Retina (tissue), 1 donor: Measurements from ENCODE around the gene B4GALT3.

ENCODE experiments used
- DNase-seq: peaks from one replicate; pipeline ENCODE4 v3.0.0-alpha.2; 2016

Gene B4GALT3

GRCh38 chr1:161201836-161202712 lies 24.8 kb upstream of the B4GALT3 start, which contains the start of gene NDUFS2:
TSS of gene NDUFS2 (plus strand) at chr1:161202367. CDS start at chr1:161202386, 19 bp downstream.
- peak; percentile 98 for DNase-seq

GRCh38 chr1:161200992-161201835 lies 23.9 kb upstream of the B4GALT3 start:
- DNase-seq: peak; percentile 39

DNA sequence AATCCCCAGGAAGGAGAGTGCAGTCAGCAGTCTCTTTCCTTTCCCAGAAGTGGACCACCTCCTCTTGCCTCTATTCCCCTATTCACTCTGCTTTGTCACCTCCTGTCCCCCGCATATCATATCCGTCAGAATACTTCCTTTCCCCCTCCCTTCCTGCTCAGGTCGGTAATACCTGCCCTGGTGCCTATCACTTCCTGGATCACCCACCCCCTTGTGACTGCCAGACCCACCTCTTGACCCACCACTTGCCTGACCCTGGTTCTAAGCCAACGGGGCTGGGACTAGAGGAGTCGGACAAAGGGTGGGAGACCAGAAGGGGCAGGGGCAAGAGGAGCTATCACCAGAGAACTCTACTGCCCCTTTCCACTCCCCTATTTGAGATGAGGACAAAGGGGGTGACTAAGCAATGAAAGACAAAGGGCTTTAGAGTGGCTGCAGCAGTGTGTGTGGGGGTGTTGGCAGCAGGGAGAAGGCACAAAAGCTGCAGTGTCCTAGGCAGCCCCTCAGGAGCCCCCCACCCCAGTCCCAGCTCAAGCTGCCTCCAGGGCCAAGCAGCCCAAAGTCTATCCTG lies 23.2 kb upstream of the B4GALT3 start:
- no peak for DNase-seq

GRCh38 chr1:161199506-161200139 lies 22.3 kb upstream of the B4GALT3 start:
- DNase-seq: no peak

GRCh38 chr1:161198897-161199431 lies 21.7 kb upstream of the B4GALT3 start, which contains the start of gene ADAMTS4:
TSS of gene ADAMTS4 (minus strand) at chr1:161199054. CDS start at chr1:161198627, 427 bp downstream.
- DNase-seq: no peak

DNA sequence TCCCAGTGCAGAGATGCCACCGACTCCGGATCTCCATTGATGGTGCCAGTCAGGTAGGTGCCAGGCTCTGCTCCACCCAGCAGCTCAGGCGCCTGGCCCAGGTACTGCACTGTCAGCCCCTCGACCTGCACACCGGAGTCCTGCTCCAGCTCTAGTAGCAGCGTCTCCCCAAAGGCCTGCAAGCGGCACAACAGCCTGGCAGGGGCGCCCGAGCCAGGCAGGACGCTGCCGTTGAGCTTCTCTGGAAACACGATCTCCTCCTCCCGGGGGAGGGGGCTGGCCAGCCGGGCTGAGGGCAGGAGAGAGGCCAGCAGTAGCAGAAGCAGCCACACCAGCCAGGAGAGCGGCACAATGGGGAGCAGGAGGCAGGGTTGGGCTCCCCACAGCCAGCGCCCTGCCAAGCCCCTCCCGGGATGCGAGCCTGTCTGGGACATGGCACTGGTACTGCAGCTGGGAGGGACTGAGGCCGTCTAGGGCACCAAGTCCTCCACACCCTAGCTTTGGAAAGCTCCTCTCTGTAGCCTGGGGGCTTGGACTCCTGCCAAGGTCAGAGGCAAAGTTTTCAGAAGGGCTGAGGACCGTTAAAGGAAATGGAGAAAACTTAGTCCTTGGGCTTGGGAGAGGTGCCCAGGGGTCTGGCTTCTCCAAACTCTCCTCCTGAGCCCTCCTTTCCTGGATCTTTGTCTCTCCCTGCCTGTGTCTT lies 21.0 kb upstream of the B4GALT3 start:
- peak; percentile 75 for DNase-seq

DNA sequence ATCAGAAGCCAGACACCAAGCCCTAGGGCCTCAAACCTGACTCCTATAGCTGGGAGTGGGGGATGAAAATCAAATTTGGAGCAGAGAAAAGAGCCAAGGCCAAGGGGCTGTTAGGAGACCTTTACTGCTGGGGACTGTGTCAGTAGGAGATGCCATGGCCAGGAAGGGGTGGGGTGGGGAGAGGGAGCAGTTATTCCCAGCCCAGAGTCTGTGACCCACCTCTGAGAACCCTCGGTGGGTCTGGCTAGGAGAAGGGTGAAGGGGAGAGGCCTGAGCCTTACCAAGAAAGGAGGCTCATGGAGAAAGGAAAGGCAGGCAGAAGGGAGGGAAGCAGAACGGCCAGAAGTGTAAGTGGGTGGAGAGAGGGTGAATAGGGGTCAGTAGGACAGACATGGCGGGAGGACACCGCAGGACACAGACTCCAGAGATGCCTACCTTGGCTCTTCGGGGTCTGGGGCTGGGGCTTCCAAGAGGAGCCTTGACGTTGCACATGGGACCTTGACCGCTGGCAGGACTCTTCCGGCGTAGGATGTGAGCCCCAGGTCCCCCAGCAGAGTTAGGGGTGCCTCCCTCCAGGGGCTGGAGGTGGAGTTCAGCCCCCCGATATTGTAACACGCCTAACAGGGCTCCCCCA lies 20.4 kb upstream of the B4GALT3 start:
- no peak for DNase-seq

GRCh38 chr1:161196521-161197451 lies 19.5 kb upstream of the B4GALT3 start:
- DNase-seq: peak; percentile 75

GRCh38 chr1:161196111-161196510 lies 18.8 kb upstream of the B4GALT3 start:
- DNase-seq: no peak

GRCh38 chr1:161195171-161195570 lies 17.9 kb upstream of the B4GALT3 start:
- DNase-seq: no peak

DNA sequence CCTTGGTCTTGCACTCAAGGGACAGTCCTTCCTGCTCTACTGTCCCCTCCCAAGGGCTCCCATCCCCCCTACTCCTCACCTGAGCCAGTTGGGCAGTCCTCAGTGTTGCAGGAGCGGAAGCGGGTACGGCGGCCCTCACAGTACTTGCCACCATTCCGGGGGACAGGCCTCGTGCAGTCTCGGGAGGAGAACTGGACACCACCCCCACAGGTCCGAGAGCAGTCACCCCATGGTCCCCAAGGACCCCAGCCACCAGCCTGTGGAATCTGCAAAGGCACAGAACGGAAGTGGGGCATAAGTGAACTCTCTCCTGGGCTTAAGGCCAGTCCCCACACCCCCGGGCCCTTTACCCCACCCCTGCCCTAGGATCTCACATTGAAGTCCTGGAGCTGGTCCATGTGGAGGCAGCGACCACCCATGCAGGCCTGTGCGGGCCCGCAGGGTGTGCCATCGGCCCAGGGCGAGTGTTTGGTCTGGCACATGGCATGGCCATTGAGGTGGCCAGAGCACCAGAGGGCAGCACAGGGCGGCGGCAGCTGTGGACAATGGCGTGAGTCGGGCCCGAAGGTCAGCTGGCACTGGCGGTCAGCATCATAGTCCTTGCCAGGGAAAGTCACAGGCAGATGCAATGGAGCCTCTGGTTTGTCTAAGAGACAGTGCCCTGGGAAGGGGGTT lies 16.4 kb upstream of the B4GALT3 start:
- no peak for DNase-seq

- peak; percentile 81 for DNase-seq
Measured at GRCh38 chr1:161192476-161193465, 15.5 kb upstream of the B4GALT3 start.

- no peak for DNase-seq
Measured at GRCh38 chr1:161191971-161192370, 14.7 kb upstream of the B4GALT3 start.

DNA sequence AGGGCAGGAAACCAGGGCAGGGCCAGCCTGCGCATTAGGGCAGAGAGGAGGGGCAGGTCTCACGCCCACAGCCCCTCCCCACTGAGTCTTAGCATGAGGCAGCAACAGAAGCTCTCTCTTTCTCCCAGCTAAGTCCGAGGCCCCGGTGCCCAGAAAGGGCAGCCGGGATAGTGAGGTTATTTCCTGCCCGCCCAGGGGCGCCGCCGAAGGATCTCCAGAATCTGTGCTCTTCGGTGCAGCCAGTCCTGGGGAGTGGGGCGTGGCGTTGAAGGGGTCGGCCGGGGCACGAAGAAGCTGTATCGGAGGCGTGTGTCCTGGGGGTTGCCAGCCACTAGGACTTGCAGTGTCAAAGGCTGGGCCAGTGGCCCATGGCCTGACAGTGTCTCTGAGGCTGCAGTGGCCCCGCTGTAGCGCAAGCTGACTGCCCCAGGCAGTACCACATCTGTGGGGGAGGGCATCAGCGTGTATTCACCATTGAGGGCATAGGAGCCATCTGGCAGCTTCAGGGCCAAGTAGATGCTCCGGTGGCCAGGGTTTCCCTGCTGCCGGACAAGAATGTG lies 13.7 kb upstream of the B4GALT3 start:
- DNase-seq: no peak

DNA sequence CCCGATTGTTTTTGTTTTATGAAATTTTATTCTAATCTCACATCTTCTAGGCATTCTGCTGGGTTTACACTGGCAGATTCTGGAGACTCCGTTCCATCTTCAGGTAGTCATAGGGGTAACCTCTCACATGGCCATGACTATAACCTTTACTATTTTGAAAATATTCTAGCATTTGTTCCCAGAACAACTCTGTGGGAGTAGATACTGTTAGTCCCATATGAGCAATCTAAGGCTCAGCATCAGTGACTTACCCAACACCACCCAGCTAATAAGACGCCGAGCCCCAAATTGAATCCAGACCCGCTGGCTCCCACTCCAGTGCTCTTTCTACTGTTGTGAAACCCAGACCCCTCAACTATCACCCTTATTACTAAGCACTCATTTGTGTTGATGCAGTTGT lies 11.7 kb upstream of the B4GALT3 start:
- DNase-seq: no peak

- no peak for DNase-seq
Measured at GRCh38 chr1:161188381-161188780, 11.1 kb upstream of the B4GALT3 start.

- no peak for DNase-seq
Measured at GRCh38 chr1:161187311-161187710, 10.0 kb upstream of the B4GALT3 start.
